HepG2 (cell line): Measurements from ENCODE around the gene CDH13. TPM values are rescaled to one million over a fixed set of nuclear protein-coding genes. Genes with fewer than 3 reads are reported as not detected.

Source experiments
- ATAC-seq: fragments of 200-7000 bp; cut with Tn5 transposase; 3 replicates; pipeline ENCODE4 v1.9.1; 2020; ENCODE audit warnings: mild to moderate bottlenecking, moderate library complexity
- BruUV-seq: library from RNA; stranded (reverse); fragments of 400-500 nt; replicated peaks from 2 replicates; lab custom pipeline; 2021; lab: Mats Ljungman, UMichigan
- CTCF ChIA-PET: fragments of 300-600 bp; formaldehyde crosslinking; extraction: SDS; loops from one replicate; lab custom pipeline; 2021; ENCODE audit warnings: low total read pairs, inconsistent platforms, low intra/inter-chr PET ratio; lab: Yijun Ruan, JAX
- POLR2A ChIA-PET: fragments of 350-600 bp; sonication (Branson Sonifier 250); formaldehyde crosslinking; loops from one replicate; lab custom pipeline; 2020; ENCODE audit warnings: antibody characterized with exemption, inconsistent platforms; lab: Yijun Ruan, JAX
- DNase-seq: peaks from one replicate; pipeline ENCODE4 v3.0.0-alpha.2; 2015; ENCODE audit warnings: low spot score
- FAIRE-seq: peaks from 3 replicates; lab custom pipeline; 2011; peaks lifted over from hg19 to GRCh38; lab: Jason Lieb, UNC
- H2AFZ ChIP-seq: one replicate; pipeline ENCODE4 v1.6.1; 2011; ENCODE audit warnings: low read length, inconsistent platforms
- H3K27ac ChIP-seq: fragments of 300-600 bp; 3 replicates; pipeline ENCODE4 v1.8.0; 2011; ENCODE audit warnings: mixed run types, mild to moderate bottlenecking, mixed read lengths, low read length, inconsistent platforms; ENCODE audit not compliant: insufficient read depth; ENCODE audit errors: extremely low read length
- H3K27me3 ChIP-seq, 2 experiments: fragments of 200-600 bp in 1 of 2; 2 replicates in 1 of 2; 3 replicates in 1 of 2; pipeline versions ENCODE4 v1.6.0 to v1.8.0; 2011; ENCODE audit warnings: low read length in 2 of 2, mild to moderate bottlenecking in 2 of 2, moderate library complexity in 2 of 2, inconsistent platforms in 1 of 2; ENCODE audit not compliant: insufficient read depth in 2 of 2, control insufficient read depth in 1 of 2
- H3K36me3 ChIP-seq, 2 experiments: fragments of 200-600 bp in 1 of 2; replicated peaks in 1 of 2; 2 replicates in 1 of 2; 3 replicates in 1 of 2; pipeline versions ENCODE4 v1.5.1 to v1.8.0; 2011; ENCODE audit warnings: low read length in 2 of 2, inconsistent platforms in 1 of 2; ENCODE audit not compliant: insufficient read depth in 2 of 2, control insufficient read depth in 1 of 2
- H3K4me1 ChIP-seq: 2 replicates; pipeline ENCODE4 v1.5.1; 2012; ENCODE audit warnings: low read length, inconsistent platforms; ENCODE audit not compliant: insufficient read depth
- H3K4me2 ChIP-seq: 2 replicates; pipeline ENCODE4 v1.6.0; 2011; ENCODE audit warnings: low read depth, low read length, inconsistent platforms
- H3K4me3 ChIP-seq, 3 experiments: fragments of 200-600 bp in 1 of 3; sonication (generic), shearing (Covaris generic) in 1 of 3; replicated peaks in 1 of 3; 2 replicates each; pipeline ENCODE4 v1.5.1; 2011 to 2016; ENCODE audit warnings: low read length in 3 of 3, inconsistent platforms in 2 of 3, low read depth in 2 of 3, mild to moderate bottlenecking in 2 of 3, control low read depth in 1 of 3, mixed read lengths in 1 of 3; ENCODE audit not compliant: insufficient read depth in 1 of 3
- H3K79me2 ChIP-seq: one replicate; pipeline ENCODE4 v1.6.1; 2011; ENCODE audit warnings: low read length, inconsistent platforms; ENCODE audit not compliant: insufficient read depth
- H3K9ac ChIP-seq: 2 replicates; pipeline ENCODE4 v1.6.0; 2011; ENCODE audit warnings: mild to moderate bottlenecking, low read depth, low read length, inconsistent platforms; ENCODE audit not compliant: insufficient read depth
- H3K9me3 ChIP-seq: 2 replicates; pipeline ENCODE4 v1.5.1; 2012; ENCODE audit warnings: mild to moderate bottlenecking, low read length
- H4K20me1 ChIP-seq: 2 replicates; pipeline ENCODE4 v1.6.0; 2011; ENCODE audit warnings: inconsistent platforms, mild to moderate bottlenecking, low read length, moderate library complexity; ENCODE audit not compliant: insufficient read depth
- HNF4A ChIP-seq: sonication (generic); formaldehyde crosslinking; IDR thresholded peaks from 2 replicates; pipeline ENCODE4 v1.4.0; 2020; ENCODE audit warnings: missing genetic modification reagents
- HNF4G ChIP-seq, 2 experiments: sonication (generic) in 1 of 2; formaldehyde crosslinking in 1 of 2; IDR thresholded peaks; 2 replicates each; pipeline versions ENCODE4 v1.4.0 to v1.6.1; 2011 to 2020; ENCODE audit warnings: borderline replicate concordance in 2 of 2, low read depth in 2 of 2, mild to moderate bottlenecking in 2 of 2, low read length in 1 of 2, missing genetic modification reagents in 1 of 2, moderate library complexity in 1 of 2
- HNRNPK ChIP-seq: fragments of 200-400 bp; formaldehyde crosslinking; IDR thresholded peaks from 2 replicates; pipeline ENCODE4 v1.6.1; 2018; ENCODE audit warnings: low read length, low read depth, moderate library complexity, mild to moderate bottlenecking; ENCODE audit not compliant: poor library complexity, severe bottlenecking
- ZNF260 ChIP-seq: sonication (generic); formaldehyde crosslinking; IDR thresholded peaks from 2 replicates; pipeline ENCODE4 v1.4.0; 2020; ENCODE audit warnings: missing genetic modification reagents, low read depth, mild to moderate bottlenecking, borderline replicate concordance
- ZNF441 ChIP-seq: sonication (generic); formaldehyde crosslinking; IDR thresholded peaks from 2 replicates; pipeline ENCODE4 v1.7.0; 2021; ENCODE audit warnings: missing genetic modification reagents, borderline replicate concordance
- WGBS: methylation state at CpG from one replicate; pipeline ENCODE4 v1.1.6; 2017; ENCODE audit warnings: low lambda C conversion rate; 5-methylcytosine and 5-hydroxymethylcytosine counted together
- in situ Hi-C: cut with HindIII; loops from 2 replicates; pipeline ENCODE4 v1.10.0; 2017; ENCODE audit warnings: low pct_unique_long_range_greater_than_20kb; ENCODE audit not compliant: extremely low pct_ligation_motif_present
- intact Hi-C: fragments of 100-400 bp; cut with micrococcal nuclease; formaldehyde crosslinking; loops from one replicate; pipeline ENCODE4 v1.10.0; 2022; ENCODE audit not compliant: unreplicated experiment
- polyA plus RNA-seq, 8 experiments: library from polyadenylated mRNA; depleted of rRNA in 3 of 8; stranded (reverse) in 7 of 8; unstranded in 1 of 8; fragments of >200 nt; fragmentation: Illumina TruSeq in 4 of 8; extraction: Trizol in 4 of 8; gene quantifications; 2 replicates each; pipeline versions ENCODE4 v1.2.1 to v1.2.3, GENCODE V29; 2011 to 2016; ENCODE audit warnings: low read depth in 4 of 8, missing spikeins in 1 of 8, mixed read lengths in 1 of 8; ENCODE audit not compliant: insufficient read depth in 1 of 8
- total RNA-seq, 5 experiments: library from RNA; depleted of rRNA; stranded (reverse); fragments of >200 nt; fragmentation: Illumina TruSeq; extraction: Trizol; gene quantifications; 2 replicates each; pipeline ENCODE4 v1.2.3, GENCODE V29; 2016; ENCODE audit warnings: low read depth in 1 of 5

Gene CDH13
- total and polyA plus RNA-seq, 2 of the 13 experiments (the other 11 are each of a cell fraction or from before 2014, with no cell fraction given) = not detected

GRCh38 chr16:83592778-83593177 lies 966.0 kb downstream of the CDH13 start (continued):
- TF ChIP-seq HNRNPK = no peak

GRCh38 chr16:83599789-83600462 lies 973.2 kb downstream of the CDH13 start:
- H3K4me2 ChIP-seq = peak overlapping the region; percentile 56
- H3K9ac ChIP-seq = no peak overlapping the region
- CTCF ChIA-PET = no interaction called here
- peak; percentile 85 for ATAC-seq
- in situ Hi-C loops (no loop called here), intact Hi-C loops (no loop called here)
- BruUV-seq = no TSS peak
- peak; percentile 56 for TF ChIP-seq HNF4A (CRISPR knock-in tag)
- no peak for TF ChIP-seq ZNF260
- TF ChIP-seq ZNF441 (CRISPR knock-in tag) = peak; percentile 74; the same call in 1 of the 2 replicates
- 0 out of 2 replicates have a peak, but pooled peaks have one; percentile 8 for TF ChIP-seq HNF4G (IDR thresholded peaks at IDR 0.05; ENCODE audit: borderline replicate concordance, low read depth, low read length)
- no peak for TF ChIP-seq HNF4G (CRISPR knock-in tag; IDR thresholded peaks at IDR 0.05; ENCODE audit: borderline replicate concordance, low read depth)
- H3K4me3 ChIP-seq = no peak overlapping the region
- peaks cover 0 to 2% of the 10 kb centered on the region in 2 experiments; a peak in 1 of 5 replicates for H3K27me3 ChIP-seq
- H3K9me3 ChIP-seq = no peaks in the 10 kb centered on the region
- no peak overlapping the region for H2AFZ ChIP-seq
- DNase-seq = no peak
- no peaks in the 10 kb centered on the region for H4K20me1 ChIP-seq
- POLR2A ChIA-PET = no interaction called here
- FAIRE-seq = no peak
- 7% methylated on average over 15 of the region's 15 CpGs for WGBS
- no peaks in the 10 kb centered on the region for H3K4me1 ChIP-seq
- no peak overlapping the region for H3K27ac ChIP-seq
- no peaks in the 10 kb centered on the region for H3K79me2 ChIP-seq
- no peaks in the 10 kb centered on the region for H3K36me3 ChIP-seq
